ENCODE data around the gene RAP1A. TPM values are rescaled to one million over a fixed set of nuclear protein-coding genes. Genes with fewer than 3 reads are reported as not detected.
"Not testable (repeated sequence)": the region's sequence is repeated elsewhere in the genome, so short reads cannot be mapped to it uniquely, and the experiment has no call there.

The RAP1A gene
- total and polyA plus RNA-seq, 4 donors, result 14.2 to 31.4 (median 25.8) TPM

DNA sequence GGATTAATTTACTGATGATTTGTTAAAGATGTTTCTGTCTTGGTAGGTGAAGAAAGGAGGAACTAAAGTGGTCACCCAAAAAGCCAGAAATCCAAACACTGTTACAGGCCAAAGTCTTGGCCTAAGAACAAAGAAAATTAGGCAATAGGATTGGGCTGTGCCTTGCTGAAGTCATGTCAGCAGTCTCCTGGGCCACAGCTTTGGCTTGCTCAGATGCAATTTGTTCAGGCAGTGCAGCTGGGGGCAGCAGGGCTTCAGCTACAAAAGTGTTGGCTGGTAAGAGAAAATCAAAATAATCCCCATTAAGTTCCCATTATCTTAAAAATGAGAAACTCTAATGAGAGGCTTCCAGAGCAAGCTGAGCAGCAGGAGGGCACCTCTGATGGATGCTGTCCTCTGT, 14.0 kb upstream of the RAP1A start (continued):
- TF ChIP-seq CTCF (IDR thresholded peaks at IDR 0.05; ENCODE audit: low read depth, low read length, missing input control) (no peak), JUND (IDR thresholded peaks at IDR 0.05) (no peak), HNF4G (IDR thresholded peaks at IDR 0.05) (no peak), EGR1 (IDR thresholded peaks at IDR 0.05; ENCODE audit: low read depth in 2 of 2) (no peak), YY1 (IDR thresholded peaks at IDR 0.05) (no peak), SP1 (IDR thresholded peaks at IDR 0.05) (no peak)
- TF ChIP-seq, protein P1, sequence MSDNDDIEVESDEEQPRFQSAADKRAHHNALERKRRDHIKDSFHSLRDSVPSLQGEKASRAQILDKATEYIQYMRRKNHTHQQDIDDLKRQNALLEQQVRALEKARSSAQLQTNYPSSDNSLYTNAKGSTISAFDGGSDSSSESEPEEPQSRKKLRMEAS (IDR thresholded peaks at IDR 0.05), result no peak

- not testable (repeated sequence) for H3K27me3 ChIP-seq (ENCODE audit: control insufficient read depth in 4 of 4, insufficient read depth in 4 of 4, low read length in 3 of 4); H3K9me3 ChIP-seq (ENCODE audit: control insufficient read depth in 4 of 4, low read length in 3 of 4); H3K4me3 ChIP-seq (ENCODE audit: low read depth in 1 of 3, low read length in 3 of 3); H3K36me3 ChIP-seq (ENCODE audit: control insufficient read depth in 4 of 4, insufficient read depth in 3 of 4, low read depth in 1 of 4, low read length in 3 of 4); H3K27ac ChIP-seq (ENCODE audit: low read depth in 1 of 2, low read length in 2 of 2); H3K4me1 ChIP-seq (ENCODE audit: control insufficient read depth in 4 of 4, insufficient read depth in 4 of 4, low read length in 3 of 4); DNase-seq (ENCODE audit: low spot score); H3K9ac ChIP-seq (ENCODE audit: low read depth in 1 of 2, low read length in 2 of 2)
- 70% methylated on average over 6 of the region's 8 CpGs for WGBS
These were observed 13.0 kb upstream of the RAP1A start for GRCh38 chr1:111606457-111607215.

GRCh38 chr1:111608528-111608927, 11.1 kb upstream of the RAP1A start:
- WGBS, result 98% methylated on average over 23 of the region's 24 CpGs
- not testable (repeated sequence) for H3K27me3 ChIP-seq (ENCODE audit: control insufficient read depth in 4 of 4, insufficient read depth in 4 of 4, low read length in 3 of 4); H3K36me3 ChIP-seq (ENCODE audit: control insufficient read depth in 4 of 4, insufficient read depth in 3 of 4, low read depth in 1 of 4, low read length in 3 of 4); H3K4me1 ChIP-seq (ENCODE audit: control insufficient read depth in 4 of 4, insufficient read depth in 4 of 4, low read length in 3 of 4); H3K9ac ChIP-seq (ENCODE audit: low read depth in 1 of 2, low read length in 2 of 2); H3K4me3 ChIP-seq (ENCODE audit: low read depth in 1 of 3, low read length in 3 of 3); DNase-seq (ENCODE audit: low spot score); H3K27ac ChIP-seq (ENCODE audit: low read depth in 1 of 2, low read length in 2 of 2); H3K9me3 ChIP-seq (ENCODE audit: control insufficient read depth in 4 of 4, low read length in 3 of 4)

GRCh38 chr1:111611986-111612385, 7.6 kb upstream of the RAP1A start:
- H3K4me3 ChIP-seq (ENCODE audit: low read depth in 1 of 3, low read length in 3 of 3), result no peak overlapping the region
- peak; percentile 49 for DNase-seq (ENCODE audit: low spot score)
- TF ChIP-seq ATF3 (IDR thresholded peaks at IDR 0.05), result no peak
- TF ChIP-seq TAF1 (conservative IDR thresholded peaks at IDR 0.05), result no peak
- no peak for TF ChIP-seq NR2F2 (IDR thresholded peaks at IDR 0.05)
- TF ChIP-seq EGR1 (IDR thresholded peaks at IDR 0.05; ENCODE audit: low read depth in 2 of 2), result no peak
- no peak for TF ChIP-seq SP1 (IDR thresholded peaks at IDR 0.05)
- TF ChIP-seq, protein P2, sequence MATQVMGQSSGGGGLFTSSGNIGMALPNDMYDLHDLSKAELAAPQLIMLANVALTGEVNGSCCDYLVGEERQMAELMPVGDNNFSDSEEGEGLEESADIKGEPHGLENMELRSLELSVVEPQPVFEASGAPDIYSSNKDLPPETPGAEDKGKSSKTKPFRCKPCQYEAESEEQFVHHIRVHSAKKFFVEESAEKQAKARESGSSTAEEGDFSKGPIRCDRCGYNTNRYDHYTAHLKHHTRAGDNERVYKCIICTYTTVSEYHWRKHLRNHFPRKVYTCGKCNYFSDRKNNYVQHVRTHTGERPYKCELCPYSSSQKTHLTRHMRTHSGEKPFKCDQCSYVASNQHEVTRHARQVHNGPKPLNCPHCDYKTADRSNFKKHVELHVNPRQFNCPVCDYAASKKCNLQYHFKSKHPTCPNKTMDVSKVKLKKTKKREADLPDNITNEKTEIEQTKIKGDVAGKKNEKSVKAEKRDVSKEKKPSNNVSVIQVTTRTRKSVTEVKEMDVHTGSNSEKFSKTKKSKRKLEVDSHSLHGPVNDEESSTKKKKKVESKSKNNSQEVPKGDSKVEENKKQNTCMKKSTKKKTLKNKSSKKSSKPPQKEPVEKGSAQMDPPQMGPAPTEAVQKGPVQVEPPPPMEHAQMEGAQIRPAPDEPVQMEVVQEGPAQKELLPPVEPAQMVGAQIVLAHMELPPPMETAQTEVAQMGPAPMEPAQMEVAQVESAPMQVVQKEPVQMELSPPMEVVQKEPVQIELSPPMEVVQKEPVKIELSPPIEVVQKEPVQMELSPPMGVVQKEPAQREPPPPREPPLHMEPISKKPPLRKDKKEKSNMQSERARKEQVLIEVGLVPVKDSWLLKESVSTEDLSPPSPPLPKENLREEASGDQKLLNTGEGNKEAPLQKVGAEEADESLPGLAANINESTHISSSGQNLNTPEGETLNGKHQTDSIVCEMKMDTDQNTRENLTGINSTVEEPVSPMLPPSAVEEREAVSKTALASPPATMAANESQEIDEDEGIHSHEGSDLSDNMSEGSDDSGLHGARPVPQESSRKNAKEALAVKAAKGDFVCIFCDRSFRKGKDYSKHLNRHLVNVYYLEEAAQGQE (IDR thresholded peaks at IDR 0.05), result no peak
- no peak for TF ChIP-seq CTCF (IDR thresholded peaks at IDR 0.05; ENCODE audit: low read depth, low read length, missing input control)
- no peak for TF ChIP-seq FOXA1 (IDR thresholded peaks at IDR 0.05)
- no peak for TF ChIP-seq RXRA (IDR thresholded peaks at IDR 0.05)
- TF ChIP-seq HNF4A (conservative IDR thresholded peaks at IDR 0.05), result no peak
- no peak for TF ChIP-seq YY1 (IDR thresholded peaks at IDR 0.05)
- no peak for TF ChIP-seq JUND (IDR thresholded peaks at IDR 0.05)
- TF ChIP-seq RAD21 (IDR thresholded peaks at IDR 0.05), result no peak
- TF ChIP-seq FOXA2 (IDR thresholded peaks at IDR 0.05), result no peak
- TF ChIP-seq, protein P1 (IDR thresholded peaks at IDR 0.05), result no peak
- H3K27me3 ChIP-seq (ENCODE audit: control insufficient read depth in 4 of 4, insufficient read depth in 4 of 4, low read length in 3 of 4), result no peaks in the 10 kb centered on the region
- no peak overlapping the region for H3K9ac ChIP-seq (ENCODE audit: low read depth in 1 of 2, low read length in 2 of 2)
- 85% methylated on average over 2 of the region's 2 CpGs for WGBS
- H3K27ac ChIP-seq (ENCODE audit: low read depth in 1 of 2, low read length in 2 of 2), result no peak overlapping the region
- no peaks in the 10 kb centered on the region for H3K9me3 ChIP-seq (ENCODE audit: control insufficient read depth in 4 of 4, low read length in 3 of 4)
- H3K36me3 ChIP-seq (ENCODE audit: control insufficient read depth in 4 of 4, insufficient read depth in 3 of 4, low read depth in 1 of 4, low read length in 3 of 4), result no peaks in the 10 kb centered on the region
- no peaks in the 10 kb centered on the region for H3K4me1 ChIP-seq (ENCODE audit: control insufficient read depth in 4 of 4, insufficient read depth in 4 of 4, low read length in 3 of 4)

All from liver (tissue), 9 donors.